ENCODE results near the gene ASPSCR1.

The ASPSCR1 gene

DNA sequence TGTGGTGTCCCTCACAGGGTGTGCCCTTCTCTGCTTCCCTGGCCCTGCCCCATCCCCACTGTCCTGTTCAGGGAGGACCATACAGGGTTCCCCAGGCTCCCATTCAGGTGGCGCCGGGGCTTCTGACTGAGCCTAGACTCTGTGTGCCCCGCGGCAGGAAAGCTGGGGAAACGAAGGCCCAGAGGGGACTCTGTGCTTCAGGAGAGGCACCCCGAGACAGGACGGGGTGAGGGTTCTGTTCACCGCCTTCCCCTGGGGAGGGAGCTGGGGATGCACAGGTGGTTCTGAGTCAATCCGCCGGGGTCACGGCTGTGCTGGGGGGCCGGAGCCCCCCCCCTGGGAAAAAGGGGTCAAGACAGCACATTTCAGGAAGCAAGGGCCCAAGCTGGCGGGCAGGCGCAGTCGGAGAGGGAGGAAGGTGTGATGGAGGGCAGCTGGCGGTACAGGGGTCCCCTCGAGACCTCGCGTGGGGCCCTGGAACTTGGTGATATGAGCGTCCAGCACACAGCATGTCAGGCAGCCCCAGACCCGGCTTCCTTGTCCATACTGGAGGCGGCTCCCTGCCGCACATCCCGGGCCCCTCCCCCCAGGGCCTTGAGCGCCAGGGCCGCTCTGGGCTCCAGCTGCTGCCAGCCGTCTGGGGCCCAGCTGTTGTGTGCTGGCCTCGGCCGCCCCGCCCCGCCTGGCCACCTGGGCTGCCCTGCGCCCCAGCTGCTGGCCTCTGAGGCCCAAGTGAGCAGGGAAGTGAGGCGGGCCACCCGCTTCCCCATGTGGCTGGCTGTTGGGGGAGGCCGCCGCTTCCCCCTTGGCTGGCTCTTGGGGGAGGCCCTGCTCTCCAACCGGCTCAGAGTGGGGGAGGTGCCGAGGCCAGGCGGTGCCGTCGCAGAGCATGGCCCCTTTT lies 10.8 kb upstream of the ASPSCR1 start:
- H3K27ac ChIP-seq = no peak overlapping the region

DNA sequence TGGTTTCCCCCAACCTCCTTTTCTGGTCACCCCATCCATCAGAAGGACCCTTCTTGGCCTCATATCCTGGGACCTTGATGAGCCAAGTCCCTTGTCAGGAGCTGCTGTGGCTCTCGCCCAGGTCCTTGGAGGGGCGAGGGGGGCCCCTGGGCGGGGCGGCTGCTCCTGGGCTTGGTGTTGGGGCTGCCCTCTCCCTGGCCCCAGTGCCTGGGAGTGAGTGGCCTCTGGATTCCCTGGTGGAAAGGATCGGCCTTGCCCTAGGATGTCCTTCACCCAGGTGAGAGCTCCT lies 10.2 kb upstream of the ASPSCR1 start:
- no peak overlapping the region for H3K27ac ChIP-seq
- TF ChIP-seq, protein P1, sequence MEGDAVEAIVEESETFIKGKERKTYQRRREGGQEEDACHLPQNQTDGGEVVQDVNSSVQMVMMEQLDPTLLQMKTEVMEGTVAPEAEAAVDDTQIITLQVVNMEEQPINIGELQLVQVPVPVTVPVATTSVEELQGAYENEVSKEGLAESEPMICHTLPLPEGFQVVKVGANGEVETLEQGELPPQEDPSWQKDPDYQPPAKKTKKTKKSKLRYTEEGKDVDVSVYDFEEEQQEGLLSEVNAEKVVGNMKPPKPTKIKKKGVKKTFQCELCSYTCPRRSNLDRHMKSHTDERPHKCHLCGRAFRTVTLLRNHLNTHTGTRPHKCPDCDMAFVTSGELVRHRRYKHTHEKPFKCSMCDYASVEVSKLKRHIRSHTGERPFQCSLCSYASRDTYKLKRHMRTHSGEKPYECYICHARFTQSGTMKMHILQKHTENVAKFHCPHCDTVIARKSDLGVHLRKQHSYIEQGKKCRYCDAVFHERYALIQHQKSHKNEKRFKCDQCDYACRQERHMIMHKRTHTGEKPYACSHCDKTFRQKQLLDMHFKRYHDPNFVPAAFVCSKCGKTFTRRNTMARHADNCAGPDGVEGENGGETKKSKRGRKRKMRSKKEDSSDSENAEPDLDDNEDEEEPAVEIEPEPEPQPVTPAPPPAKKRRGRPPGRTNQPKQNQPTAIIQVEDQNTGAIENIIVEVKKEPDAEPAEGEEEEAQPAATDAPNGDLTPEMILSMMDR (conservative IDR thresholded peaks at IDR 0.05) = no peak
- no peak for TF ChIP-seq ZFX (IDR thresholded peaks at IDR 0.05)

More for the DNA sequence above, 10.8 kb upstream of the ASPSCR1 start:
- TF ChIP-seq, protein P1 (conservative IDR thresholded peaks at IDR 0.05) = no peak
- TF ChIP-seq ZFX (IDR thresholded peaks at IDR 0.05) = no peak

- no peak overlapping the region for H3K27ac ChIP-seq
- TF ChIP-seq, protein P1 (conservative IDR thresholded peaks at IDR 0.05) = no peak
- TF ChIP-seq ZFX (IDR thresholded peaks at IDR 0.05) = no peak
Observed at GRCh38 chr17:81967533-81968395, 9.7 kb upstream of the ASPSCR1 start.

DNA sequence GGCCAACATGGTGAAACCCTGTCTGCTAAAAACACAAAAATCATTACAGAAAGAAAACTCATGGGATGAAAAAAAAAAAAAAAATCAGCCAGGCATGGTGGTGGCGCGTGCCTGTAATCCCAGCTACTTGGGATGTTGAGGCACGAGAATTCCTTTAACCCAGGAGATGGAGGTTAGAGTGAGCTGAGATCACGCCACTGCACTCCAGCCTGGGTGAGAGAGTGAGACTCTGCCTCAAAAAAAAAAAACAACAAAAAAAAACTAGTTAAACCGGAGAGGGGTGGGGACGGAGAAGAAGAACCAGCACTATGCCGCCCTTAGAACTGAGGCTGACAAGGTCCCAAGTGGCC lies 9.1 kb upstream of the ASPSCR1 start:
- H3K27ac ChIP-seq = no peak overlapping the region
- TF ChIP-seq ZFX (IDR thresholded peaks at IDR 0.05) = no peak
- TF ChIP-seq, protein P1 (conservative IDR thresholded peaks at IDR 0.05) = no peak

- no peak for TF ChIP-seq ZFX (IDR thresholded peaks at IDR 0.05)
- TF ChIP-seq, protein P1 (conservative IDR thresholded peaks at IDR 0.05) = no peak
- no peak overlapping the region for H3K27ac ChIP-seq
Observed at GRCh38 chr17:81968850-81969812, 8.3 kb upstream of the ASPSCR1 start.

GRCh38 chr17:81973432-81973831 lies 4.0 kb upstream of the ASPSCR1 start:
- no peak overlapping the region for H3K27ac ChIP-seq

More at GRCh38 chr17:81973432-81973831, 4.0 kb upstream of the ASPSCR1 start:
- no peak for TF ChIP-seq ZFX (IDR thresholded peaks at IDR 0.05)
- TF ChIP-seq, protein P1 (conservative IDR thresholded peaks at IDR 0.05) = no peak

Data from C4-2B (cell line).